ENCODE results near the gene CDC25B. TPM values are rescaled to one million over a fixed set of nuclear protein-coding genes. Genes with fewer than 3 reads are reported as not detected.

CDC25B gene
- total and polyA plus RNA-seq, 2 of the 8 experiments (the other 6 are each of a cell fraction or from before 2014, with no cell fraction given), result 21.7 to 31.2 TPM

GRCh38 chr20:3825526-3825925, 29.4 kb downstream of the CDC25B start:
- no peak overlapping the region for H2BK20ac ChIP-seq (ENCODE audit: low read length)
- H3K4me3 ChIP-seq (ENCODE audit: extremely low read depth in 1 of 4, insufficient read depth in 2 of 4, low read depth in 3 of 4, low read length in 4 of 4), result no peak overlapping the region
- H4K91ac ChIP-seq (replicated peaks; ENCODE audit: insufficient read length, low read length), result no peak overlapping the region
- H3K4ac ChIP-seq (replicated peaks; ENCODE audit: insufficient read length, low read depth, low read length), result no peak overlapping the region
- no peak overlapping the region for H2BK5ac ChIP-seq (ENCODE audit: low read depth, low read length)
- DNase-seq (ENCODE audit: low read depth in 1 of 2, low spot score in 2 of 2) (no peak), FAIRE-seq (no peak)
- no peaks in the 10 kb centered on the region for H3K36me3 ChIP-seq (ENCODE audit: control insufficient read depth in 2 of 4, insufficient read depth in 4 of 4, low read length in 3 of 4)
- H2AFZ ChIP-seq (ENCODE audit: low read length), result no peak overlapping the region
- H3K79me2 ChIP-seq (ENCODE audit: control insufficient read depth in 1 of 2, insufficient read depth in 2 of 2, low read length in 2 of 2), result no peaks in the 10 kb centered on the region
- no peak overlapping the region for H2AK5ac ChIP-seq (ENCODE audit: low read depth, low read length)
- TF ChIP-seq JUND (IDR thresholded peaks at IDR 0.05; ENCODE audit: low read length), result no peak
- peak; percentile 32 to 50 (median 36); a peak in 3 of 4 replicates for TF ChIP-seq CTCF (IDR thresholded peaks at IDR 0.05; ENCODE audit: control extremely low read depth in 1 of 3, insufficient read depth in 1 of 3, low read depth in 1 of 3, low read length in 3 of 3)
- no peak for TF ChIP-seq BCL11A (IDR thresholded peaks at IDR 0.05; ENCODE audit: low read depth in 2 of 2, low read length in 2 of 2)
- TF ChIP-seq CBX5 (IDR thresholded peaks at IDR 0.05; ENCODE audit: low read depth, low read length), result no peak
- H3K56ac ChIP-seq (replicated peaks; ENCODE audit: insufficient read length, low read depth, low read length), result no peak overlapping the region
- no peaks in the 10 kb centered on the region for H4K20me1 ChIP-seq (replicated peaks in 1 of 2; ENCODE audit: control insufficient read depth in 1 of 2, insufficient read depth in 2 of 2, low read length in 2 of 2)
- ChIA-PET CTCF (ENCODE audit: partially characterized antibody) (interaction anchor here (0.6 to 4.7 kb wide), 14 partner anchors 9 to 1583 kb away, joined by 3 to 35 read pairs (median 4); partner anchors contain the start of gene SPEF1), POLR2A (ENCODE audit: partially characterized antibody) (interaction anchor here (0.5 to 2.8 kb wide), 7 partner anchors 12 to 81 kb away, joined by 3 to 10 read pairs (median 3); no protein-coding TSS in a partner anchor)
- no peak overlapping the region for H2BK12ac ChIP-seq (ENCODE audit: low read depth, low read length)
- H3K23ac ChIP-seq (ENCODE audit: insufficient read length), result no peak overlapping the region
- no peak overlapping the region for H3K9ac ChIP-seq (replicated peaks in 1 of 4; ENCODE audit: extremely low read depth in 1 of 4, low read depth in 3 of 4, low read length in 3 of 4)
- H2BK15ac ChIP-seq (ENCODE audit: low read length), result no peak overlapping the region
- no peaks in the 10 kb centered on the region for H3K9me3 ChIP-seq (ENCODE audit: insufficient read depth in 2 of 2, low read depth in 1 of 2, low read length in 1 of 2)
- no peak overlapping the region for H3K27ac ChIP-seq (ENCODE audit: low read depth, low read length)
- no peak overlapping the region for H3K14ac ChIP-seq (ENCODE audit: insufficient read length)
- H3K23me2 ChIP-seq (ENCODE audit: low read depth, low read length), result no peaks in the 10 kb centered on the region
- WGBS, 2 experiments (ENCODE audit: extremely low coverage in 1 of 2, insufficient coverage in 1 of 2, insufficient read length in 1 of 2, insufficient replicate concordance in 2 of 2, low coverage in 1 of 2, low lambda C conversion rate in 2 of 2, missing lambda C conversion rate in 1 of 2), result 82% methylated on average over 7 of the region's 7 CpGs; no CpG with 5 or more reads in 1 of the 2 experiments
- no peak overlapping the region for H4K5ac ChIP-seq (ENCODE audit: insufficient read length, low read depth, low read length)
- H3K79me1 ChIP-seq (ENCODE audit: low read depth, low read length), result no peaks in the 10 kb centered on the region
- peaks cover 0 to 3% (median 1%) of the 10 kb centered on the region in 4 experiments; a peak in 1 of 7 replicates for H3K4me1 ChIP-seq (replicated peaks in 1 of 4; ENCODE audit: control insufficient read depth in 3 of 4, insufficient read depth in 4 of 4, low read length in 3 of 4)
- no peak overlapping the region for H2BK120ac ChIP-seq (replicated peaks; ENCODE audit: low read depth, low read length)
- no peak overlapping the region for H3K18ac ChIP-seq (ENCODE audit: extremely low read depth, low read length)
- H3K27me3 ChIP-seq (replicated peaks in 1 of 4; ENCODE audit: control insufficient read depth in 3 of 4, extremely low read depth in 1 of 4, insufficient read depth in 3 of 4, low read length in 3 of 4), result no peaks in the 10 kb centered on the region
- H4K8ac ChIP-seq (ENCODE audit: extremely low read depth, insufficient read depth, low read length), result no peak overlapping the region
- no peak overlapping the region for H3K4me2 ChIP-seq (ENCODE audit: insufficient read depth in 1 of 2, low read depth in 2 of 2, low read length in 2 of 2)

All from H1 (cell line).